Measurements from ENCODE around the gene TBC1D2. TPM values are rescaled to one million over a fixed set of nuclear protein-coding genes. Genes with fewer than 3 reads are reported as not detected.

TBC1D2 gene
- total RNA-seq, 1 donor from 2014 or later: 5.0 TPM

- intact Hi-C loops (cut with micrococcal nuclease): no loop called here
Measured at GRCh38 chr9:98241357-98242300, 13.8 kb downstream of the TBC1D2 start.

GRCh38 chr9:98240475-98240874 is 15.0 kb downstream of the TBC1D2 start:
- intact Hi-C loops (cut with micrococcal nuclease): no loop called here

GRCh38 chr9:98236901-98237487 is 18.5 kb downstream of the TBC1D2 start:
- intact Hi-C loops (cut with micrococcal nuclease): no loop called here

GRCh38 chr9:98235126-98235525 is 20.3 kb downstream of the TBC1D2 start:
- intact Hi-C loops (cut with micrococcal nuclease): no loop called here

- intact Hi-C loops (cut with micrococcal nuclease): no loop called here
Measured at GRCh38 chr9:98234245-98234825, 21.1 kb downstream of the TBC1D2 start.

- intact Hi-C loops (cut with micrococcal nuclease): no loop called here
Measured at GRCh38 chr9:98232926-98233325, 22.5 kb downstream of the TBC1D2 start.

GRCh38 chr9:98231770-98232478 is 23.5 kb downstream of the TBC1D2 start:
- intact Hi-C loops (cut with micrococcal nuclease): no loop called here

- intact Hi-C loops (cut with micrococcal nuclease): no loop called here
Measured at GRCh38 chr9:98230789-98231188, 24.7 kb downstream of the TBC1D2 start.

GRCh38 chr9:98230304-98230703 is 25.1 kb downstream of the TBC1D2 start:
- intact Hi-C loops (cut with micrococcal nuclease): no loop called here

GRCh38 chr9:98229620-98230019 is 25.8 kb downstream of the TBC1D2 start:
- intact Hi-C loops (cut with micrococcal nuclease): no loop called here

GRCh38 chr9:98229090-98229395 is 26.4 kb downstream of the TBC1D2 start:
- intact Hi-C loops (cut with micrococcal nuclease): no loop called here

GRCh38 chr9:98228392-98229089 is 26.9 kb downstream of the TBC1D2 start:
- intact Hi-C loops (cut with micrococcal nuclease): no loop called here

- intact Hi-C loops (cut with micrococcal nuclease): no loop called here
Measured at GRCh38 chr9:98227883-98228282, 27.6 kb downstream of the TBC1D2 start.

GRCh38 chr9:98226957-98227356 is 28.5 kb downstream of the TBC1D2 start:
- intact Hi-C loops (cut with micrococcal nuclease): no loop called here

- intact Hi-C loops (cut with micrococcal nuclease): no loop called here
Measured at GRCh38 chr9:98226516-98226915, 28.9 kb downstream of the TBC1D2 start.

GRCh38 chr9:98225015-98225442 is 30.4 kb downstream of the TBC1D2 start:
- intact Hi-C loops (cut with micrococcal nuclease): no loop called here

- intact Hi-C loops (cut with micrococcal nuclease): no loop called here
Measured at GRCh38 chr9:98222885-98223691, 32.4 kb downstream of the TBC1D2 start.

GRCh38 chr9:98220911-98221310 is 34.5 kb downstream of the TBC1D2 start:
- intact Hi-C loops (cut with micrococcal nuclease): no loop called here

GRCh38 chr9:98219794-98220370 is 35.6 kb downstream of the TBC1D2 start:
- intact Hi-C loops (cut with micrococcal nuclease): no loop called here

- intact Hi-C loops (cut with micrococcal nuclease): no loop called here
Measured at GRCh38 chr9:98219364-98219716, 36.1 kb downstream of the TBC1D2 start.
